HEK293 (cell line): ENCODE data around the gene RYR2.

Source experiments
- GLIS1 ChIP-seq: fragments of 450-650 bp; formaldehyde crosslinking; IDR thresholded peaks from 2 replicates; pipeline ENCODE4 v1.5.1; 2016; ENCODE audit warnings: missing biosample characterization, missing genetic modification characterization
- HOXA7 ChIP-seq: sonication (generic); formaldehyde crosslinking; IDR thresholded peaks from 2 replicates; pipeline ENCODE4 v1.8.1; 2022; ENCODE audit warnings: missing genetic modification reagents, borderline replicate concordance
- MYNN ChIP-seq: fragments of 450-650 bp; formaldehyde crosslinking; IDR thresholded peaks from 2 replicates; pipeline ENCODE4 v1.5.1; 2016; ENCODE audit warnings: missing biosample characterization, missing genetic modification characterization, borderline replicate concordance
- TSHZ1 ChIP-seq: fragments of 450-650 bp; formaldehyde crosslinking; IDR thresholded peaks from 2 replicates; pipeline ENCODE4 v1.5.1; 2016; ENCODE audit warnings: missing biosample characterization, missing genetic modification characterization, borderline replicate concordance
- ZBTB44 ChIP-seq: fragments of 450-650 bp; IDR thresholded peaks from 2 replicates; pipeline ENCODE4 v1.5.1; 2018; ENCODE audit warnings: missing biosample characterization, mild to moderate bottlenecking, missing genetic modification characterization
- ZNF121 ChIP-seq: fragments of 450-650 bp; formaldehyde crosslinking; IDR thresholded peaks from 2 replicates; pipeline ENCODE4 v1.5.1; 2016; ENCODE audit warnings: missing biosample characterization, missing genetic modification characterization
- ZNF174 ChIP-seq: fragments of 450-650 bp; formaldehyde crosslinking; IDR thresholded peaks from 2 replicates; pipeline ENCODE4 v1.5.0; 2017; ENCODE audit warnings: missing biosample characterization, mild to moderate bottlenecking, missing genetic modification characterization
- ZNF211 ChIP-seq: fragments of 450-650 bp; formaldehyde crosslinking; IDR thresholded peaks from 2 replicates; pipeline ENCODE4 v1.5.1; 2016; ENCODE audit warnings: low read depth, missing biosample characterization, missing genetic modification characterization
- ZNF274 ChIP-seq, 2 experiments: fragments of 200-500 bp in 1 of 2; fragments of 450-650 bp in 1 of 2; sonication (Bioruptor generic) in 1 of 2; formaldehyde crosslinking in 1 of 2; IDR thresholded peaks; 2 replicates each; pipeline versions ENCODE4 v1.5.1 to v1.6.1; 2014 to 2016; ENCODE audit warnings: borderline replicate concordance in 1 of 2, inconsistent platforms in 1 of 2, low read length in 1 of 2, missing biosample characterization in 1 of 2, missing genetic modification characterization in 1 of 2
- ZNF280C ChIP-seq: fragments of 450-650 bp; formaldehyde crosslinking; IDR thresholded peaks from 2 replicates; pipeline ENCODE4 v1.5.1; 2016; ENCODE audit warnings: missing biosample characterization, missing genetic modification characterization
- ZNF341 ChIP-seq: fragments of 450-650 bp; formaldehyde crosslinking; IDR thresholded peaks from 2 replicates; pipeline ENCODE4; 2016; ENCODE audit warnings: low read depth, missing biosample characterization, missing genetic modification characterization
- ZNF350 ChIP-seq: fragments of 450-650 bp; formaldehyde crosslinking; IDR thresholded peaks from 2 replicates; pipeline ENCODE4 v1.5.0; 2017; ENCODE audit warnings: missing biosample characterization, mild to moderate bottlenecking, missing genetic modification characterization
- ZNF394 ChIP-seq: fragments of 450-650 bp; formaldehyde crosslinking; IDR thresholded peaks from 2 replicates; pipeline ENCODE4 v1.5.1; 2016; ENCODE audit warnings: missing biosample characterization, missing genetic modification characterization, mild to moderate bottlenecking, moderate library complexity, borderline replicate concordance
- ZNF518A ChIP-seq: fragments of 450-650 bp; formaldehyde crosslinking; conservative IDR thresholded peaks from 2 replicates; pipeline ENCODE4 v1.5.1; 2016; ENCODE audit warnings: low read depth, missing biosample characterization, missing genetic modification characterization
- ZNF548 ChIP-seq: fragments of 450-650 bp; formaldehyde crosslinking; IDR thresholded peaks from 2 replicates; pipeline ENCODE4 v1.5.1; 2016; ENCODE audit warnings: missing biosample characterization, missing genetic modification characterization
- ZNF596 ChIP-seq: fragments of 450-650 bp; IDR thresholded peaks from 2 replicates; pipeline ENCODE4 v1.5.0; 2018; ENCODE audit warnings: missing biosample characterization, mild to moderate bottlenecking, missing genetic modification characterization, moderate library complexity
- ZNF624 ChIP-seq: fragments of 450-650 bp; formaldehyde crosslinking; IDR thresholded peaks from 2 replicates; pipeline ENCODE4 v1.5.1; 2017; ENCODE audit warnings: missing biosample characterization, missing genetic modification characterization
- ZNF707 ChIP-seq: fragments of 450-650 bp; formaldehyde crosslinking; IDR thresholded peaks from 2 replicates; pipeline ENCODE4 v1.5.1; 2016; ENCODE audit warnings: missing biosample characterization, missing genetic modification characterization
- ZNF76 ChIP-seq: fragments of 450-650 bp; formaldehyde crosslinking; IDR thresholded peaks from 2 replicates; pipeline ENCODE4; 2016; ENCODE audit warnings: low read depth, missing biosample characterization, missing genetic modification characterization, borderline replicate concordance
- ZNF843 ChIP-seq: fragments of 450-650 bp; formaldehyde crosslinking; IDR thresholded peaks from 2 replicates; pipeline ENCODE4 v1.5.1; 2016; ENCODE audit warnings: missing biosample characterization, missing genetic modification characterization
- ZSCAN18 ChIP-seq: fragments of 450-650 bp; formaldehyde crosslinking; IDR thresholded peaks from 2 replicates; pipeline ENCODE4 v1.5.1; 2016; ENCODE audit warnings: missing biosample characterization, missing genetic modification characterization
- ZSCAN5A ChIP-seq: fragments of 450-650 bp; formaldehyde crosslinking; IDR thresholded peaks from 2 replicates; pipeline ENCODE4 v1.5.1; 2016; ENCODE audit warnings: missing biosample characterization, missing genetic modification characterization

Gene RYR2

GRCh38 chr1:237005674-237006073, 36.3 kb upstream of the RYR2 start (continued):
- TF ChIP-seq ZBTB44 (peak; percentile 52; the same call in 1 of the 2 replicates), ZNF274 (IDR thresholded peaks at IDR 0.05; ENCODE audit: low read length) (no peak), ZNF274 (tag by site-specific recombination; IDR thresholded peaks at IDR 0.05; ENCODE audit: borderline replicate concordance) (no peak), MYNN (no peak), ZNF76 (tag by site-specific recombination) (no peak), ZNF121 (no peak), ZNF707 (no peak), ZNF518A (tag by site-specific recombination) (no peak), ZNF350 (peak; percentile 86), ZSCAN5A (no peak), TSHZ1 (no peak), ZNF341 (tag by site-specific recombination) (no peak), ZNF596 (tag by site-specific recombination) (no peak), ZNF624 (tag by site-specific recombination) (peak; percentile 81; the same call in 1 of the 2 replicates), ZNF548 (tag by site-specific recombination) (no peak), ZNF843 (tag by site-specific recombination) (no peak), HOXA7 (CRISPR knock-in tag) (no peak), ZNF211 (no peak), ZNF174 (tag by site-specific recombination) (no peak), ZSCAN18 (no peak), ZNF280C (tag by site-specific recombination) (no peak), GLIS1 (no peak), ZNF394 (tag by site-specific recombination) (no peak)
